Mesenchymal stem cell (in vitro differentiated cells and primary cell): Measurements from ENCODE around the gene CX3CL1.
A peak's percentile ranks its signal among the peaks of the same experiment; 100 is the strongest.
"Not testable (repeated sequence)": the region's sequence is repeated elsewhere in the genome, so short reads cannot be mapped to it uniquely, and the experiment has no call there.

Source experiments
- DNase-seq: peaks from one replicate; pipeline ENCODE4 v3.0.0-alpha.2; 2013
- H2AFZ ChIP-seq: one replicate; pipeline ENCODE4 v1.6.1; 2013; ENCODE audit warnings: low read depth, mild to moderate bottlenecking, control low read depth, inconsistent platforms, low read length, moderate library complexity
- H2AK5ac ChIP-seq: 2 replicates; pipeline ENCODE4 v1.6.1; 2013; ENCODE audit warnings: low read length, moderate library complexity, mild to moderate bottlenecking, inconsistent platforms; ENCODE audit not compliant: severe bottlenecking
- H2BK120ac ChIP-seq: one replicate; pipeline ENCODE4 v1.6.1; 2013; ENCODE audit warnings: low read depth, mild to moderate bottlenecking, inconsistent platforms, low read length, moderate library complexity
- H2BK12ac ChIP-seq, 2 experiments: one replicate each; pipeline ENCODE4 v1.6.1; 2013; ENCODE audit warnings: inconsistent platforms in 2 of 2, low read length in 2 of 2, mild to moderate bottlenecking in 2 of 2, moderate library complexity in 2 of 2, control low read depth in 1 of 2
- H2BK15ac ChIP-seq: one replicate; pipeline ENCODE4 v1.6.1; 2013; ENCODE audit warnings: mild to moderate bottlenecking, low read depth, inconsistent platforms; ENCODE audit not compliant: poor library complexity, severe bottlenecking
- H2BK5ac ChIP-seq: 2 replicates; pipeline ENCODE4 v1.6.1; 2013; ENCODE audit warnings: low read depth, mild to moderate bottlenecking, low read length, control low read depth, inconsistent platforms; ENCODE audit not compliant: poor library complexity, severe bottlenecking
- H3K14ac ChIP-seq, 2 experiments: one replicate each; pipeline ENCODE4 v1.6.1; 2013; ENCODE audit warnings: inconsistent platforms in 2 of 2, low read length in 2 of 2, control low read depth in 1 of 2, mild to moderate bottlenecking in 1 of 2, moderate library complexity in 1 of 2
- H3K18ac ChIP-seq, 2 experiments: one replicate each; pipeline ENCODE4 v1.6.1; 2013; ENCODE audit warnings: inconsistent platforms in 2 of 2, low read length in 2 of 2, control low read depth in 1 of 2, low read depth in 1 of 2, mild to moderate bottlenecking in 1 of 2
- H3K23ac ChIP-seq, 2 experiments: one replicate each; pipeline ENCODE4 v1.6.1; 2013; ENCODE audit warnings: inconsistent platforms in 2 of 2, low read length in 2 of 2, mild to moderate bottlenecking in 2 of 2, moderate library complexity in 2 of 2, control low read depth in 1 of 2
- H3K27ac ChIP-seq: 2 replicates; pipeline ENCODE4 v1.5.1; 2013; ENCODE audit warnings: mild to moderate bottlenecking, moderate library complexity, low read length, control low read depth, inconsistent platforms; ENCODE audit not compliant: poor library complexity, severe bottlenecking
- H3K27me3 ChIP-seq, 2 experiments: 2 replicates each; pipeline versions ENCODE4 v1.6.1 to v1.7.0; 2013; ENCODE audit warnings: low read length in 2 of 2, mild to moderate bottlenecking in 2 of 2, moderate library complexity in 2 of 2, control low read depth in 1 of 2, inconsistent platforms in 1 of 2; ENCODE audit not compliant: control insufficient read depth in 1 of 2, insufficient read depth in 1 of 2
- H3K36me3 ChIP-seq, 2 experiments: 2 replicates each; pipeline versions ENCODE4 v1.6.1 to v1.7.0; 2013; ENCODE audit warnings: low read length in 2 of 2, control low read depth in 1 of 2, inconsistent platforms in 1 of 2, low read depth in 1 of 2, mild to moderate bottlenecking in 1 of 2; ENCODE audit not compliant: insufficient read depth in 2 of 2, control insufficient read depth in 1 of 2
- H3K4ac ChIP-seq, 2 experiments: one replicate each; pipeline ENCODE4 v1.6.1; 2013; ENCODE audit warnings: inconsistent platforms in 2 of 2, low read length in 2 of 2, mild to moderate bottlenecking in 2 of 2, moderate library complexity in 2 of 2, control low read depth in 1 of 2, low read depth in 1 of 2
- H3K4me1 ChIP-seq: 2 replicates; pipeline ENCODE4 v1.6.1; 2013; ENCODE audit warnings: low read depth, low read length, control low read depth; ENCODE audit not compliant: control insufficient read depth, insufficient read depth
- H3K4me2 ChIP-seq: 2 replicates; pipeline ENCODE4 v1.6.1; 2013; ENCODE audit warnings: low read length, mild to moderate bottlenecking, inconsistent platforms; ENCODE audit not compliant: poor library complexity, severe bottlenecking
- H3K4me3 ChIP-seq, 2 experiments: 2 replicates each; pipeline versions ENCODE4 v1.5.1 to v1.7.0; 2013; ENCODE audit warnings: low read length in 2 of 2, mild to moderate bottlenecking in 2 of 2, control low read depth in 1 of 2, low read depth in 1 of 2; ENCODE audit not compliant: insufficient read depth in 1 of 2
- H3K79me1 ChIP-seq: replicated peaks from 2 replicates; pipeline ENCODE4 v1.6.1; 2013; ENCODE audit warnings: mild to moderate bottlenecking, control low read depth, low read length, inconsistent platforms; ENCODE audit not compliant: poor library complexity, severe bottlenecking
- H3K9ac ChIP-seq: 2 replicates; pipeline ENCODE4 v1.7.0; 2013; ENCODE audit warnings: mild to moderate bottlenecking, low read length, moderate library complexity
- H3K9me3 ChIP-seq: 2 replicates; pipeline ENCODE4 v1.7.0; 2013; ENCODE audit warnings: mild to moderate bottlenecking, low read length; ENCODE audit not compliant: control insufficient read depth
- H4K8ac ChIP-seq: one replicate; pipeline ENCODE4 v1.6.1; 2013; ENCODE audit warnings: inconsistent platforms, mild to moderate bottlenecking, low read length, moderate library complexity
- H4K91ac ChIP-seq: one replicate; pipeline ENCODE4 v1.6.1; 2013; ENCODE audit warnings: mild to moderate bottlenecking, low read length, inconsistent platforms
- WGBS: methylation state at CpG from one replicate; pipeline ENCODE4 v1.1.7; 2013; ENCODE audit warnings: mixed read lengths; 5-methylcytosine and 5-hydroxymethylcytosine counted together

Gene CX3CL1

DNA sequence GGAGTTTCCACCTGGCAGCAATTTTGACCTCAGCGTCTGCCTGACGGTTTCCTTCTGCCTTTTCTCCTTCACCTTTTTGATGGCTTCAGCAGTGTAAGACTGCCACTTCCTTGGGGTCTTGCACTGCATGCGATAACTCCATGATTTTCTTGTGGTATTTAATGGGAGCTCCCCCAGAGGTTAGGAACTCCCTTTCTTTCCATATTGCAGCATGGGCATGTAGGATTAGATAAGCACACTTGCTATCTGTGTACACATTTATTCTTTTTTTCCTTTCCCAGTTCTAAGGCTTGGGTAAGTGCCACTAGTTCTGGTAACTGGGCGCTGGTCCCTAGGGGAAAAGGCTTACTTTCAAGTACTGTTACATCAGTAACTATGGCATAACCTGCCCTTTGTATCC, 25.2 kb downstream of the CX3CL1 start:
- peaks cover 20 to 40% of the 10 kb centered on the region in 2 experiments for H3K27me3 ChIP-seq
- not testable (repeated sequence) for H2AK5ac ChIP-seq, H3K9me3 ChIP-seq, H3K4me2 ChIP-seq, H3K4me1 ChIP-seq, H2BK15ac ChIP-seq, H3K9ac ChIP-seq, H3K36me3 ChIP-seq, H2AFZ ChIP-seq, H4K8ac ChIP-seq, H3K4ac ChIP-seq, H3K14ac ChIP-seq, H2BK120ac ChIP-seq, H3K18ac ChIP-seq, H3K79me1 ChIP-seq, H3K23ac ChIP-seq, H2BK5ac ChIP-seq, DNase-seq, H3K4me3 ChIP-seq, H4K91ac ChIP-seq, H2BK12ac ChIP-seq, H3K27ac ChIP-seq
- WGBS = 92% methylated on average over 4 of the region's 4 CpGs

DNA sequence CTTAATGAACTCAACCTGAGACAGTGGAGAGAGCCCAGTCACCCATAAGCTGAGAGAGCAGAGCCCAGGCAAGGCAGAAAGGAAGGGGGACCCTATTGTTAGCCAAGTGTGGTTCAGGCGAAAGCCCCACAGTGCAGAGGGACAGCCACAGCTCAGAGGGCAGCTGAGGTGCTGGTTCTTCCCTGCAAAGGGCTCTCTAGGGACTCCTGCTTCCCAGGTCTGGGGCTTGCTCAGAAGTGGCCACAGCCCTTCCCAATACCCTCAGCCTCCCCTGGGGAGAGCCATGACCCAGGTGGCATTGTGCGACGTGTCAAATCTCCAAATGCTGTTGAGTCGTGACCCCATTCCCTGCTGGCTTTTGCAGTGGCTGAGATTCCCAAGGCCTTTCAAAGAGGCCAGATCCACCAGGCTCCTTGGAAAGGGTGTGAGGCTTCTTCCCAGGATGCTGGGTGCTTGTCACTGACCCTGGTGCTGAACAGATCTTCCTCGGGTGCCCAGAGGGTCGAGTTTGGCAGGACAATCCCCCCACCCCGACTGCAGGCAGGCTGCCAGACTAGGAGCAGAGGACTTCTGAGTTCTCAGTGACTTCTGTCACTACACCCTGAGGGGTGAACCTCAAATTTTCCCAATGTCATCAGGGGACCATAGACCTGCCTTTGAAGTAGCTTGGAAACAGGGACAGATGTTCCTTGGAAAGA, 29.8 kb downstream of the CX3CL1 start:
- DNase-seq = no peak
- H2BK15ac ChIP-seq = no peak overlapping the region
- no peak overlapping the region for H4K8ac ChIP-seq
- H3K14ac ChIP-seq = peak overlapping the region in 1 of 2 experiments; percentile 20
- H3K4me3 ChIP-seq = no peak overlapping the region
- no peak overlapping the region for H2BK5ac ChIP-seq
- H3K4ac ChIP-seq = no peak overlapping the region
- H3K9ac ChIP-seq = no peak overlapping the region
- no peak overlapping the region for H2BK12ac ChIP-seq
- WGBS = 67% methylated on average over 7 of the region's 7 CpGs
- no peaks in the 10 kb centered on the region for H3K79me1 ChIP-seq
- H2AK5ac ChIP-seq = no peak overlapping the region
- no peak overlapping the region for H2AFZ ChIP-seq
- H3K18ac ChIP-seq = no peak overlapping the region
- no peaks in the 10 kb centered on the region for H3K36me3 ChIP-seq
- H3K23ac ChIP-seq = peak overlapping the region in 1 of 2 experiments; percentile 14
- no peaks in the 10 kb centered on the region for H3K9me3 ChIP-seq
- no peak overlapping the region for H3K4me2 ChIP-seq
- peaks cover 38 to 44% of the 10 kb centered on the region in 2 experiments for H3K27me3 ChIP-seq
- H4K91ac ChIP-seq = no peak overlapping the region
- H3K27ac ChIP-seq = no peak overlapping the region
- H3K4me1 ChIP-seq = no peaks in the 10 kb centered on the region
- no peak overlapping the region for H2BK120ac ChIP-seq

GRCh38 chr16:57403965-57404817, 31.9 kb downstream of the CX3CL1 start, which contains the start of gene CCL17:
TSS of gene CCL17 (plus strand) at chr16:57404767. CDS start at chr16:57413933, 9,166 bp downstream.
- Histone ChIP-seq H4K91ac (peak within 1 kb of the TSS; percentile 2), H3K4me3 (no peak within 1 kb of the TSS), H2AK5ac (no peak within 1 kb of the TSS), H3K4me1 (no peaks in the 10 kb centered on the region), H3K79me1 (no peaks in the 10 kb centered on the region), H3K4me2 (no peak within 1 kb of the TSS), H3K14ac (no peak within 1 kb of the TSS), H2BK5ac (no peak within 1 kb of the TSS), H3K9me3 (no peaks in the 10 kb centered on the region), H2BK120ac (no peak within 1 kb of the TSS), H4K8ac (no peak within 1 kb of the TSS), H3K27ac (no peak within 1 kb of the TSS), H2AFZ (no peak within 1 kb of the TSS), H3K9ac (no peak within 1 kb of the TSS), H2BK12ac (no peak within 1 kb of the TSS), H3K36me3 (no peaks in the 10 kb centered on the region), H3K27me3 (peaks cover 34 to 45% of the 10 kb centered on the region in 2 experiments), H3K18ac (no peak within 1 kb of the TSS), H2BK15ac (no peak within 1 kb of the TSS), H3K23ac (no peak within 1 kb of the TSS), H3K4ac (no peak within 1 kb of the TSS)
- 79% methylated on average over 17 of the region's 17 CpGs for WGBS
- no peak for DNase-seq

- no peak overlapping the region for H2BK12ac ChIP-seq
- H3K4me3 ChIP-seq = no peak overlapping the region
- no peaks in the 10 kb centered on the region for H3K9me3 ChIP-seq
- no peak overlapping the region for H4K91ac ChIP-seq
- no peak overlapping the region for H2AK5ac ChIP-seq
- H3K18ac ChIP-seq = no peak overlapping the region
- H2BK15ac ChIP-seq = no peak overlapping the region
- H3K23ac ChIP-seq = no peak overlapping the region
- H2BK5ac ChIP-seq = no peak overlapping the region
- no peak overlapping the region for H2AFZ ChIP-seq
- DNase-seq = no peak
- no peaks in the 10 kb centered on the region for H3K79me1 ChIP-seq
- no peak overlapping the region for H3K27ac ChIP-seq
- H3K27me3 ChIP-seq = peaks cover 43 to 53% of the 10 kb centered on the region in 2 experiments
- no peak overlapping the region for H3K14ac ChIP-seq
- no peak overlapping the region for H3K9ac ChIP-seq
- no peak overlapping the region for H3K4me2 ChIP-seq
- H3K36me3 ChIP-seq = no peaks in the 10 kb centered on the region
- H3K4ac ChIP-seq = no peak overlapping the region
- 83% methylated on average over 3 of the region's 3 CpGs for WGBS
- no peak overlapping the region for H2BK120ac ChIP-seq
- no peak overlapping the region for H4K8ac ChIP-seq
- H3K4me1 ChIP-seq = no peaks in the 10 kb centered on the region
These were observed 32.8 kb downstream of the CX3CL1 start for GRCh38 chr16:57405097-57405496.
